ENCODE data around the gene ADRA2A.

Gene ADRA2A

DNA sequence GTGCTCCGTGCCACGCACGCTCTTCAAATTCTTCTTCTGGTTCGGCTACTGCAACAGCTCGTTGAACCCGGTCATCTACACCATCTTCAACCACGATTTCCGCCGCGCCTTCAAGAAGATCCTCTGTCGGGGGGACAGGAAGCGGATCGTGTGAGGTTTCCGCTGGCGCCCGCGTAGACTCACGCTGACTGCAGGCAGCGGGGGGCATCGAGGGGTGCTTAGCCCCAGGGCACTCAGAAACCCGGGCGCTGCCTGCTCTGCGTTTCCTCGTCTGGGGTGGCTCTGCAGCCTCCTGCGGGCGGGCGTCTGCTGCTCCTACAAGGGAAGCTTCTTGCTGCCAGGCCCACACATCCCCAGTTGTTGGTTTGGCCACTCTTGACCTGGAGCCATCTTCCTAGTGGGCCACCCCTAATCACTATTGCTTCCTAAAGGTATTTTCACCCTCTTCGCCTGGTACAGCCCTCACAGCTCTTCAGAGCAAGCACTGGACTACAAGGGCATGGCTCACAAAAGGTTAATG is 2.5 kb downstream of the ADRA2A start:
- peaks cover 2% of the 10 kb centered on the region for H3K9me3 Mint-ChIP-seq
- H3K4me1 Mint-ChIP-seq, result peaks cover 23% of the 10 kb centered on the region
- no peak for ATAC-seq
- peak overlapping the region; percentile 18 for H3K4me3 Mint-ChIP-seq
- no peaks in the 10 kb centered on the region for H3K36me3 Mint-ChIP-seq
- peaks cover 69% of the 10 kb centered on the region for H3K27me3 Mint-ChIP-seq
- H3K27ac Mint-ChIP-seq, result no peak overlapping the region

DNA sequence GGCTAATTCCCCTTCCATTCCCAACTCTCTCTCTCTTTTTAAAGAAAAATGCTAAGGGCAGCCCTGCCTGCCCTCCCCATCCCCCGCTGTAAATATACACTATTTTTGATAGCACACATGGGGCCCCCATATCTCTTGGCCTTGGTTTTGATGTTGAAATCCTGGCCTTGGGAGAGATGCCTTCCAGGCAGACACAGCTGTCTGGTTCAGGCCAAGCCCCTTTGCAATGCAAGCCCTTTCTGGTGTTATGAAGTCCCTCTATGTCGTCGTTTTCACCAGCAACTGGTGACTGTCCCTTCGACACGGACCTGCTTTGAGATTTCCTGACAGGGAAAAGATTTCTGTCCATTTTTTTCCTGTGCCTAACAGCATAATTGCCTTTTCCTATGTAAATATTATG is 3.0 kb downstream of the ADRA2A start:
- peak overlapping the region; percentile 3 for H3K4me3 Mint-ChIP-seq
- H3K9me3 Mint-ChIP-seq, result peaks cover 2% of the 10 kb centered on the region
- no peak for ATAC-seq
- no peaks in the 10 kb centered on the region for H3K36me3 Mint-ChIP-seq
- H3K27me3 Mint-ChIP-seq, result peaks cover 64% of the 10 kb centered on the region
- peaks cover 23% of the 10 kb centered on the region for H3K4me1 Mint-ChIP-seq
- H3K27ac Mint-ChIP-seq, result no peak overlapping the region

DNA sequence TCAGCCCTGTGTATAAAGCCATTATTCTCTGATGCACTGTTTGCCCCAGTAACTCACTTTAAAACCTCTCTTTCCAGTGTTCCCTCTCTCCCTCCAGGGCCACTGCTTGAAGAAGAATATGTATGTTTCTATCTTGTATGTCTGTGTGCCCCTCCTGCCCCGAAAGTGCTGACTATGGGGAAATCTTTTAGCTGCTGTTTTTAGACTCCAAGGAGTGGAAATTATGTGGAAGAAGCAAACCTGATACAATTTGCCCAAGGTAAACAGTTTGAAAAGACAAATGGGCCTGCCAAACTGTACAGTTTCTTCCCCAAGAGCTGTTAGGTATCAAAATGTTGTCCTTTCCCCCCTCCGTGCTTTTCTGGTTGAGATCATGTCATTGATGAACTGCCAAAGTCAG is 3.4 kb downstream of the ADRA2A start:
- Mint-ChIP-seq H3K4me1 (peaks cover 23% of the 10 kb centered on the region), H3K9me3 (peaks cover 3% of the 10 kb centered on the region), H3K27me3 (peaks cover 60% of the 10 kb centered on the region), H3K36me3 (no peaks in the 10 kb centered on the region), H3K27ac (no peak overlapping the region), H3K4me3 (no peak overlapping the region)
- no peak for ATAC-seq

DNA sequence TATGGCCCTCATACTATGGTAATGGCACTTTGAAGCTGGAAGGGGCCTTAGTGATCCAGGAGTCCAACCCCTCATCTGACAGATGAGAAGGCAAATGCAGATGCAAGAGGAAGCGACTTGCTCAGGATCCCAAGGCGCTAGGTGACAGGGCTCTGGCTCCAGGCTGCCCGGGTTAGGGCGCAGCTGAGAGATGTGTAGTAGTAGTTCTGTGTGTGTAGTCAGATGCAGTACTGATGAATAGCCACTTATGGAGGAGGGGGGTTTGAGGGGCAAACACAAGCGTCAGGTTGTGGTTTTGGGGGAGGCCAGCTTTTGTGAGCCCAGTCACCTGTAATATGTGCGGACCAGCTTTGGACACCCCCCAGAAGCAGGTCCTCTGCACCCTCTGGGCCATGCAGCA is 4.8 kb downstream of the ADRA2A start:
- H3K4me3 Mint-ChIP-seq, result no peak overlapping the region
- H3K27me3 Mint-ChIP-seq, result peaks cover 46% of the 10 kb centered on the region
- H3K9me3 Mint-ChIP-seq, result peaks cover 8% of the 10 kb centered on the region
- no peak for ATAC-seq
- no peak overlapping the region for H3K27ac Mint-ChIP-seq
- H3K4me1 Mint-ChIP-seq, result peaks cover 12% of the 10 kb centered on the region
- H3K36me3 Mint-ChIP-seq, result no peaks in the 10 kb centered on the region

DNA sequence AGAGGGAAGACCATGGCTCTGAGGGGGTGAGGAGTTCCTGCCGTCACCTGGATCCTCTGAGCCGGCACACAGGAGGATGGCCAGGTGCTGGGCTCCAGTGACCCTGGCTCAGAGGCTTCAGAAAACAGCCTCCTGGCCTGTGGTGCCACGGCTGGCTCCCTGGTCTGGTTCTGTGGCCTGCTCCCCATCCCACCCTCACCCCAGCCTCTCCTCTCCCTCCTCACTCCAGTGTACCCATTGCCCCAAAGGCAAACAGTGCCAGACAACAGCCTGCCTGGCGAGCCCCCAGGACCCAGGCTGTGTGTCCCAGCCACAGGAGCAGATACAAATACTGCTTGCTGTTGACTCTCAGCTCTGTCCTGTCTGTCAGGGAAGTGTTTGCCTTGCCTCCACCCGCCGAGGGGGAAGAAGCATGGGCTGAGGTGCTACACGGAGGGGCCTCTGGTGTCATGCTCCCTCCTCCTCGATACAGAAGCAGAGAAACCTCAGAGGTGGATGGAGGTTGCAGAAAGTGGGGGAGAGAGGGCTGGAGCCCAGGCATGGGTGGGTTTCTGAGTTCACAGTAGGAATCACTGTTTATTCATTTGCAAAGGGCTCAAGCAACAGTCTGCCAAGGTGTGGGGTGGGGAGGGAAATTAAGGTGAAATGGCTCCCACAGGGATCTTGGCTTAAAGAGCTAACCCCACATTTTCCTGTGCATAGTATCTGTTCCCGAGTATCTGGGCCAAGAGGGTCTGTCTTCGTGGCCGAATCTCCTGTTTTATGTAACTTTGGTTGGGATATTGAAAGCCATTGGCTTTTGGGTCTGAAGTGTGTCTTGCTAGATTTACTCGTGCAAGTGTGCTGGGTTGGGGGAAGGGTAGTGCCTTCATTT is 5.5 kb downstream of the ADRA2A start:
- H3K27ac Mint-ChIP-seq, result no peak overlapping the region
- H3K9me3 Mint-ChIP-seq, result peaks cover 8% of the 10 kb centered on the region
- ATAC-seq, result no peak
- no peaks in the 10 kb centered on the region for H3K36me3 Mint-ChIP-seq
- H3K4me3 Mint-ChIP-seq, result no peak overlapping the region
- peaks cover 5% of the 10 kb centered on the region for H3K4me1 Mint-ChIP-seq
- H3K27me3 Mint-ChIP-seq, result peaks cover 39% of the 10 kb centered on the region

DNA sequence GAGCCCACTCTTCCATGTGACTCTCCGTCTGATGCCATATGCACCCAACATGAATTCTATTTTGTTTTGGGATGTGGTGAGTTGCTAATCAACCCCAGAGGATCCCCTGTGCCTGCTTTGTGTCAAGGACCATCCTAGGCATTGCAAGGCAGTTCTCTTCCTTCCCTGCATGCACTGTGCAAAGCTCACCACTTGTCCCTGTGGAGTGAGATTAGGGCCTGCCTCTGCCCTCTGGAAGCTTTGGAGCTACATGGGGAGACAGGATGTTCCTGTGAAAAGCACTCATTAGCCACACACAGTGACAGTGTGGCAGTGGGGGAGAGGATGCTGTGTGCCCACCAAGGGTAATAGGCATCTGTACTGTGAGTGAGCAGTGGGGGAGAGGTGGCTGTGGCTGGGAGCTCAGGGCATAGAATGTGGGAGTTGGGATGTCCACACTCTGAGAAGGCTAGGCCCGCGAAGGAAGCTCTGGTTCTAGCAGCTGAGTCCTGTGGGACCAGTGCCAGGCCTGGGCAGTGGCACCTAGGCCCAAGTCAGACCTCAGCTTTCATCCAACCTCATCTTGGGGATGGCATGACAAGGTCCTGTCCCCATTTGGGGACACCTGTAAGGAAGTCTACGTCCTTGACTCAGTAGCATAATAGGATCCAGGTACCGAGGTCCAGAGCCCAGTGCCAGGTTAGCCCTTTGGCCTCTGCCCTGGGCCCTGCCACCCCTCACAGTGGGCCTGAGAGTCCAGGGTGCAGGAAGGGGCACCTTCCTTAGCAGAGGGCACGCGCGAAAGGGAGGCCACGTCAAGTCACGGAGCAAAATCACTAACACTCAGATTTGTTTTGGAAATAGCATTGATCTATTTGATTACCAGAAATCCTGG is 6.6 kb downstream of the ADRA2A start:
- Mint-ChIP-seq H3K4me1 (no peaks in the 10 kb centered on the region), H3K36me3 (no peaks in the 10 kb centered on the region), H3K27me3 (peaks cover 27% of the 10 kb centered on the region), H3K9me3 (peaks cover 8% of the 10 kb centered on the region), H3K27ac (no peak overlapping the region), H3K4me3 (no peak overlapping the region)
- ATAC-seq, result no peak

DNA sequence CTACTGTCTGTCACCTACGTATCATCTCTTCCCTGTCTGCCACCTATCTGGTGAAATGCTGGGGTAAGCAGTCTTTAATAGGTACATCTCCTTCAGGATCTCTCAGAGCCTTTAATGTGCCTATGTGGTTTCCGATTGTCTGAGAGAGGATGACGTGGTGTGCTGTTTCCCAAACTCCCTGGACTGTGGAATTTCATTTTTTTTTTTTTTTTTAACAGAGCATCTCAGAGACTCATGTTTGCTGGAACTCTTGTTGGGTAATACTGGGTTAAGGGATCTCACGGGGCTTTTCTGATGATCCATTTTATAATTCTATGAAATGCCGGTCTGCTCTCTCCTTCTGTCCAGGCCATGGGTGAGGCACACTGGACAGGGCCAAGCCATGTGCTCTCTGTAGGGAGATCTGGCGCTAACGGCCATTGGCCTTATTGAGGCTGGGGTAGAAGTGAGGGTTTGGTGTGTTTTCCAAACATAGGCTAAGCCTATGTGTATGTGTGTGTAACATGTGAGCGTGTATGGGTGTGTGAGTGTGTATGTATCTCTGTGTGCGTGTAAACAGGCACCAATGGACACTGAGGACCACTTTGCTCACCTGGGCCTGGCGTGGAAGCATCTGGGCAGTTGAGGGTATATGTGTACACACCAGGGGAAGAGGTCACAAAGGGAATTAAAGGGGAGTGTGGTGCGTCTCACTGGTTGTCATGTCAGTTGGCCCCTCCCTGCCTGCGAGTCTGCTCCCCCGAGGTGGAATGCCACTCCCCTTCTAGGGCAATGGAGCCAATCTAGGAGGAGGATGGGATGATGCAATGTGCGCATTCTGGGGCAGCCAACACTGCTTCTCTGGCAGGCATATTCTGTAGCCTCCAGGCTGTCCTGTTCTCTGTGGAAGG is 7.8 kb downstream of the ADRA2A start:
- Mint-ChIP-seq H3K27me3 (peaks cover 24% of the 10 kb centered on the region), H3K4me3 (no peak overlapping the region), H3K4me1 (no peaks in the 10 kb centered on the region), H3K36me3 (no peaks in the 10 kb centered on the region), H3K9me3 (peaks cover 6% of the 10 kb centered on the region), H3K27ac (no peak overlapping the region)
- ATAC-seq, result no peak

DNA sequence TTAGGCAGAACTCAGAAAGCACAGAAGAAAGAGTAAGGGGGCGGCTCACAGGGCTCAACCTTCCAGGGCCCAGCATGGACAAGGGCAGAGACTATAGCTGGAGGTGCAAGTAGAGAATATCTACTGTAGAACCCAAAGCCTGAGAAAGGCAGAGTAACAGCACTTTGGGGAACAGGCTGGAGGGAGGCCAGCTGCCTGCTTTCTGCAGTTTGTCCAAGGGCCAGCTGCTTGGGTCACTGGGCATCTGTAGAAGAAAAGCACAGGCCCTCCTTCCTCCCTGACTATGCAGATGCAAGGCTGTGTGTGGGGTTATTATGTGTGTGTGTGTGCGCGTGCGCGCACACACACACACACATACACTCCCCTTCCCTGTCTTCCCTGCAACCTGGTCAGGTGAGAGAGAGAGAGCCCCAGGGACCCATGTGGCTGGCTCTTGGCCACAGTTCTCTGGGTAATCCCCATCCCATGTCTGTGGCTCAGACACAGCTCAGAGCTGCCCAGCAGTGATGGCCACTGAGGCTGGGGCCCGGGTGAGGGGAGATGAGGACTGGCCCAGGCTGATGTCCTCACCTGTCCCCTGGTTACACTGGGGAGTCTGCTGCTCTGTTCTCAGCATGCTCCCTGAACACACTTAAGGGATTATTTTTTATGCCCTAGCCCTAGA is 9.0 kb downstream of the ADRA2A start:
- no peak overlapping the region for H3K4me3 Mint-ChIP-seq
- H3K4me1 Mint-ChIP-seq, result no peaks in the 10 kb centered on the region
- no peak overlapping the region for H3K27ac Mint-ChIP-seq
- H3K9me3 Mint-ChIP-seq, result peaks cover 6% of the 10 kb centered on the region
- H3K36me3 Mint-ChIP-seq, result no peaks in the 10 kb centered on the region
- H3K27me3 Mint-ChIP-seq, result peaks cover 29% of the 10 kb centered on the region
- ATAC-seq, result no peak

DNA sequence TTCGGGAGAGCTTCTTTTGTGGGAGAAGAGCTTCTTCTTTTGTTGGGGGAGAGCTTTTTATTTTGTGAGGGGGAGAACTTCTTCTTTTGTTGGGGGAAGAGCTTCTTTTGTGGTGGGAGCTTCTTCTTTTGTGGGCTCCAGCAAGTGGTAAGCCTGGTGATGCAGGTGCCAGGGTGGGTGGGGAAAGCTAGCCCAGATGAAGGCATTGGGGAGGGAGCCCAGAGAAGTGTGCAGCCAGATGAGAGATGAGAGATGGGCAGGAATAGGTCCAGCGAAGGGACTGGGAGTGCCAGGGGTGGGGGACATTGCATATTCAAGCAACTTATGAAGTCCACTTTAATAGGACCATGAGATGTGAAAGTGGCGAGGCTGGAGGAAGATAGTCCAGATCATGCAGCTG is 9.7 kb downstream of the ADRA2A start:
- no peaks in the 10 kb centered on the region for H3K4me1 Mint-ChIP-seq
- H3K27ac Mint-ChIP-seq, result no peak overlapping the region
- no peak for ATAC-seq
- no peaks in the 10 kb centered on the region for H3K36me3 Mint-ChIP-seq
- peaks cover 29% of the 10 kb centered on the region for H3K27me3 Mint-ChIP-seq
- H3K9me3 Mint-ChIP-seq, result peaks cover 6% of the 10 kb centered on the region
- no peak overlapping the region for H3K4me3 Mint-ChIP-seq

DNA sequence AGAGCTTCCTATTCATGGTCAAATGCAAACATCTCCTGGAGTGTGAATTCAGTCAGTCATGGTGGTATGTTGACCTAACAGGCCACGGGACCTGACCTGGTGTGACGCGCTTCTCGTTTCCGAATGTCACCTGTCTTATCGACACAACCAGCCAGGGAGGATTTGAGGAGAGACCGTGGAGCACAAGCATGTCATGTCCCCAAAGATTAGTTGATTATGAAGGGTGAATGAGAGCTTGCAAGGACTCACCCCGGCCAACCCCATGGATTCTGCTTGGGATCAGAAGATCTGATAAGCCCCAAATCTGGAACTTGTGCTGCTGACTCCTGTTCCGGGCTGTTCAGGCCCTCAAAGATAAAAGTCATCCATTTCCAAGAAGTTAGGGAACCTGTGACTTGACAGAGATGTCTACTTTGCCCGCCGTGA is 10.5 kb downstream of the ADRA2A start:
- no peak for ATAC-seq
- H3K36me3 Mint-ChIP-seq, result no peaks in the 10 kb centered on the region
- peaks cover 31% of the 10 kb centered on the region for H3K27me3 Mint-ChIP-seq
- H3K4me1 Mint-ChIP-seq, result no peaks in the 10 kb centered on the region
- no peak overlapping the region for H3K27ac Mint-ChIP-seq
- H3K9me3 Mint-ChIP-seq, result peaks cover 6% of the 10 kb centered on the region
- H3K4me3 Mint-ChIP-seq, result no peak overlapping the region

DNA sequence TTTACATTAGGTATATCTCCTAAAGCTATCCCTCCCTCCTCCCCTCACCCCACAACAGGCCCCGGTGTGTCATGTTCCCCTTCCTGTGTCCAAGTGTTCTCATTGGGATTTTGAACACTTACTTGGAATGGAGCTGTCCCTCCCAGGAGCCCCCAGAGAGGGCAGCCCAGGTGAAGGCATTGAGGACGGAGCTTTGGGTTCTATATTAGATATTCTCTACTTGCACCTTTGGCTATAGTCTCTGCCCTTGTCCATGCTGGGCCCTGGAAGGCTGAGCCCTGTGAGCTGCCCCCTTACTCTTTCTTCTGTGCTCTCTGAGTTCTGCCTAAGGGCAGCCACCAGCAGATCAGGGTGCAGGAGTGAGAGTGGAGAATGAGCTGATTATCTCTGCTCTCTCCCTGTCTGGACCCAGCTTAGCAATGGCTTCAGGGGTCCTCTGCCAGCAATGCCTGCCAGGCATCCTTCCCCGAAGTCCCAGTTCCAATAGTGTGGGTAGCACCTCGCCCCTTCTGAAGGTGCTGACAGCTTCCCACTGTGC is 11.2 kb downstream of the ADRA2A start:
- H3K27me3 Mint-ChIP-seq, result peaks cover 38% of the 10 kb centered on the region
- no peak overlapping the region for H3K27ac Mint-ChIP-seq
- H3K4me3 Mint-ChIP-seq, result no peak overlapping the region
- H3K9me3 Mint-ChIP-seq, result peaks cover 6% of the 10 kb centered on the region
- no peak for ATAC-seq
- no peaks in the 10 kb centered on the region for H3K4me1 Mint-ChIP-seq
- no peaks in the 10 kb centered on the region for H3K36me3 Mint-ChIP-seq

DNA sequence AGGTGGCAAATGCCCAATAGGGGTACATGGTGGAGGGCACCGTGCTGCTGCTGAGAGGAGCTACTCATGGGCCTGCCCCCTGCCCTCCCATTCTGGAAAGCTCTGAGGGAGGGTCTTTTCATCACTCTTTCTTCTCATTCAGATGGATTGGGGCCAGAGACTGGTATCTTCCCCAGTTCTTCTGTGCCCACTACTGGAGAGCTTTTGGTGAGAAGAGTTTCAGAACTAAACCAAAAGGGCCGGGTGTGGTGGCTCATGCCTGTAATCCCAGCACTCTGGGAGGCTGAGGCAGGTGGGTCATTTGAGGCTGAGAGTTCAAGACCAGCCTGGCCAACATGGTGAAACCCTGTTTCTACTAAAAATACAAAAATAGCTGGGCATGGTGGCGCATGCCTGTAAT is 12.5 kb downstream of the ADRA2A start:
- Mint-ChIP-seq H3K36me3 (no peaks in the 10 kb centered on the region), H3K4me3 (no peak overlapping the region), H3K27me3 (peaks cover 40% of the 10 kb centered on the region), H3K27ac (no peak overlapping the region), H3K4me1 (no peaks in the 10 kb centered on the region), H3K9me3 (peaks cover 6% of the 10 kb centered on the region)
- ATAC-seq, result no peak

DNA sequence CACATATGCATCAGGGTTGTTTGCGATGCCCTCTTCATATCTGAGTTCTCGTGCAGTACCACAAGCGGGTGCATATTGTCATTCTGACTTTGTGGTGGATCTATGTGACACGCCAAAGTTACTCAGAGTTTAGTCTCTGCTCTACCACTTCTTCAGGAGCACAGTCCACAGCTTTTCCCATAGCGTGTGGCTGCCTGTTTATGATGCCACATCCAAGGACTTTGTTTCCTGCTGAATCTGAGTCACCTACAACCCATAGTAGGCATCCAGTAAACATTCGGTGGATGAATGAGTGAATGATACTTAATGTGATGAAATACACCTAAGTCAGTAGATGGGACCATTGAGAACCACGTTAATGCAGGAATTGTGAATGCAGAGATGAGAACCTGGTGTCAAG is 15.0 kb downstream of the ADRA2A start:
- peaks cover 40% of the 10 kb centered on the region for H3K27me3 Mint-ChIP-seq
- H3K36me3 Mint-ChIP-seq, result no peaks in the 10 kb centered on the region
- H3K27ac Mint-ChIP-seq, result no peak overlapping the region
- ATAC-seq, result no peak
- no peaks in the 10 kb centered on the region for H3K4me1 Mint-ChIP-seq
- no peak overlapping the region for H3K4me3 Mint-ChIP-seq
- no peaks in the 10 kb centered on the region for H3K9me3 Mint-ChIP-seq

DNA sequence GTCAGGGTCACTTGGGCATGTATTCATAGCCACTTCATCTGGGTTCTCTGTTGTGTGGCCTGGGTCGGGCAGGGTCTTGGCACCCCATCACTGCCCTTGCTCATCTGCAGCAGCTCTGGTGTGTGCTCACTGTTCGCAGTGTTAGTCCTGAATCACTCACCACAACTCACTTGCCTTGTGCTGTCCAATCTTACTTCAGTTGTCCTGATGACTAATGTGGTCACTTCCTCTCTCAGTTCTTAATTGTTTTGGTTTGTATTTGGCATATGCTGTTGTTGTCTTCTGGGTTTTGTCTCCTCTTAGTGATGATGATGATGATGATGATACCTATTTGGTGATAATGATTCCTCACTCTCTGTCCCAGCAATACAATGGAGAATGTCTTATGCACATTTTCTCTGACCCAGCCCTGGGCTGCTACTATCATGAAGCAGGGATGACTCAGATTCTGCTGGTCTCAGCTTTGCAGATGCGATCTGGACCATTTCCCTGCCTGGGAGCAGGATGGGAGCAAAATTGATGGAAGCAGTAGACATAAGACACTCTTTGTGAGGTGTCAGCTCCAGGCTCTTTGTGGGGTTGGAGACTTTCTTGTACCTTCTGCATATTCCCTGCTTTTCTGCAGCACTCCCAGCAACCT is 17.0 kb downstream of the ADRA2A start:
- H3K4me3 Mint-ChIP-seq, result no peak overlapping the region
- H3K36me3 Mint-ChIP-seq, result no peaks in the 10 kb centered on the region
- no peak overlapping the region for H3K27ac Mint-ChIP-seq
- no peaks in the 10 kb centered on the region for H3K4me1 Mint-ChIP-seq
- ATAC-seq, result no peak
- H3K9me3 Mint-ChIP-seq, result no peaks in the 10 kb centered on the region
- peaks cover 40% of the 10 kb centered on the region for H3K27me3 Mint-ChIP-seq
